IMR-90 (cell line): Measurements from ENCODE around the gene ARHGEF16. TPM values are rescaled to one million over a fixed set of nuclear protein-coding genes. Genes with fewer than 3 reads are reported as not detected.

Source experiments
- ATAC-seq: fragments of 200-7000 bp; cut with Tn5 transposase; 2 replicates; pipeline ENCODE4 v1.9.1; 2020; ENCODE audit warnings: low read depth, mild to moderate bottlenecking, moderate library complexity
- BruUV-seq: library from RNA; stranded (reverse); fragments of 400-500 nt; replicated peaks from 2 replicates; lab custom pipeline; 2021; lab: Mats Ljungman, UMichigan
- CTCF ChIA-PET: fragments of 300-600 bp; formaldehyde crosslinking; extraction: SDS; loops from one replicate; lab custom pipeline; 2021; ENCODE audit warnings: antibody characterized with exemption; lab: Yijun Ruan, JAX
- POLR2A ChIA-PET: fragments of 300-600 bp; sonication (Branson Sonifier 250); formaldehyde crosslinking; loops from one replicate; lab custom pipeline; 2022; ENCODE audit warnings: antibody characterized with exemption; ENCODE audit not compliant: unreplicated experiment; lab: Charles Lee
- DNase-seq: peaks from one replicate; pipeline ENCODE4 v3.0.0; 2013
- H2AFZ ChIP-seq: replicated peaks from 2 replicates; pipeline ENCODE3; 2013; ENCODE audit warnings: low read length, mild to moderate bottlenecking; ENCODE audit not compliant: poor library complexity
- H2AK5ac ChIP-seq: 2 replicates; pipeline ENCODE4 v1.6.1; 2013; ENCODE audit warnings: low read depth, low read length, inconsistent platforms
- H2AK9ac ChIP-seq: replicated peaks from 2 replicates; pipeline ENCODE3; 2013; ENCODE audit warnings: mild to moderate bottlenecking, low read depth, low read length, moderate library complexity; ENCODE audit not compliant: poor library complexity
- H2BK120ac ChIP-seq: 2 replicates; pipeline ENCODE4 v1.6.1; 2013; ENCODE audit warnings: low read depth, low read length, inconsistent platforms
- H2BK15ac ChIP-seq: 3 replicates; pipeline ENCODE4 v1.6.1; 2013; ENCODE audit warnings: low read depth, low read length, inconsistent platforms
- H2BK20ac ChIP-seq: 2 replicates; pipeline ENCODE4 v1.6.1; 2013; ENCODE audit warnings: low read depth, mild to moderate bottlenecking, inconsistent platforms, low read length, moderate library complexity
- H2BK5ac ChIP-seq: 2 replicates; pipeline ENCODE4 v1.6.1; 2013; ENCODE audit warnings: mild to moderate bottlenecking, low read depth, low read length, inconsistent platforms; ENCODE audit not compliant: poor library complexity, severe bottlenecking
- H3K14ac ChIP-seq: replicated peaks from 2 replicates; pipeline ENCODE4 v1.6.1; 2013; ENCODE audit warnings: low read depth, low read length, inconsistent platforms
- H3K18ac ChIP-seq: 2 replicates; pipeline ENCODE4 v1.6.1; 2013; ENCODE audit warnings: low read depth, low read length, control low read depth
- H3K23ac ChIP-seq: 2 replicates; pipeline ENCODE4 v1.6.1; 2013; ENCODE audit warnings: low read depth, low read length, inconsistent platforms
- H3K27ac ChIP-seq: 2 replicates; pipeline ENCODE4 v1.5.1; 2013; ENCODE audit warnings: mild to moderate bottlenecking, control low read depth, low read length; ENCODE audit not compliant: insufficient read depth
- H3K27me3 ChIP-seq: 2 replicates; pipeline ENCODE4 v1.6.1; 2013; ENCODE audit warnings: low read length; ENCODE audit not compliant: control insufficient read depth, insufficient read depth
- H3K36me3 ChIP-seq: 2 replicates; pipeline ENCODE4 v1.6.1; 2013; ENCODE audit warnings: low read length, mixed read lengths; ENCODE audit not compliant: control insufficient read depth, insufficient read depth
- H3K4ac ChIP-seq: 2 replicates; pipeline ENCODE4 v1.6.1; 2013; ENCODE audit warnings: low read depth, low read length, inconsistent platforms
- H3K4me1 ChIP-seq: 2 replicates; pipeline ENCODE4 v1.6.1; 2013; ENCODE audit warnings: low read length, mixed read lengths; ENCODE audit not compliant: control insufficient read depth, insufficient read depth
- H3K4me2 ChIP-seq: 2 replicates; pipeline ENCODE4 v1.6.1; 2013; ENCODE audit warnings: low read depth, mild to moderate bottlenecking, control low read depth, low read length, moderate library complexity
- H3K4me3 ChIP-seq: 2 replicates; pipeline ENCODE4 v1.5.1; 2013; ENCODE audit warnings: low read depth, mild to moderate bottlenecking, control low read depth, low read length, moderate library complexity; ENCODE audit not compliant: insufficient read depth
- H3K56ac ChIP-seq: 2 replicates; pipeline ENCODE4 v1.6.1; 2013; ENCODE audit warnings: low read length, inconsistent platforms; ENCODE audit not compliant: insufficient read depth; ENCODE audit errors: extremely low read depth
- H3K79me1 ChIP-seq, 2 experiments: 2 replicates each; pipeline ENCODE4 v1.6.1; 2013; ENCODE audit warnings: low read length in 2 of 2, inconsistent platforms in 1 of 2, low read depth in 1 of 2
- H3K9ac ChIP-seq: 2 replicates; pipeline ENCODE4 v1.6.1; 2013; ENCODE audit warnings: low read depth, low read length, control low read depth
- H3K9me1 ChIP-seq: 2 replicates; pipeline ENCODE4 v1.6.1; 2013; ENCODE audit warnings: low read length, inconsistent platforms; ENCODE audit not compliant: insufficient read depth
- H3K9me3 ChIP-seq: 2 replicates; pipeline ENCODE4 v1.6.1; 2013; ENCODE audit warnings: low read length; ENCODE audit not compliant: control insufficient read depth, insufficient read depth
- H4K20me1 ChIP-seq: 2 replicates; pipeline ENCODE4 v1.6.1; 2013; ENCODE audit warnings: low read length, inconsistent platforms; ENCODE audit not compliant: insufficient read depth
- H4K5ac ChIP-seq: 2 replicates; pipeline ENCODE4 v1.6.1; 2013; ENCODE audit warnings: mild to moderate bottlenecking, low read depth, low read length, control low read depth
- H4K8ac ChIP-seq, 2 experiments: 2 replicates each; pipeline ENCODE4 v1.6.1; 2013; ENCODE audit warnings: low read depth in 2 of 2, low read length in 2 of 2, control low read depth in 1 of 2, inconsistent platforms in 1 of 2
- H4K91ac ChIP-seq: 2 replicates; pipeline ENCODE4 v1.6.1; 2013; ENCODE audit warnings: low read depth, low read length, inconsistent platforms; ENCODE audit not compliant: insufficient read depth
- RAD21 ChIP-seq: IDR thresholded peaks from 2 replicates; pipeline ENCODE4 v1.6.1; 2012; ENCODE audit warnings: low read length, improper control_type of control experiment
- WGBS, 2 experiments: methylation state at CpG; one replicate each; pipeline versions ENCODE4 v1.1.5 to v1.1.7; 2013; ENCODE audit warnings: missing lambda C conversion rate in 2 of 2; ENCODE audit not compliant: insufficient read length in 1 of 2; ENCODE audit errors: extremely low coverage in 2 of 2; 5-methylcytosine and 5-hydroxymethylcytosine counted together
- dilution Hi-C: fragments of 300-500 bp; cut with HindIII; formaldehyde crosslinking; loops from one replicate; pipeline ENCODE4 v1.14.3; 2018; ENCODE audit warnings: low sequenced_read_pairs; ENCODE audit not compliant: unreplicated experiment
- in situ Hi-C: fragments of 300-500 bp; cut with MboI; formaldehyde crosslinking; loops from 3 replicates; pipeline ENCODE4 v1.14.3; 2019; ENCODE audit warnings: low sequenced_read_pairs, inconsistent platforms, mixed read lengths
- intact Hi-C: fragments of 100-400 bp; cut with micrococcal nuclease; formaldehyde crosslinking; loops from 2 replicates; pipeline ENCODE4 v1.10.0; 2022
- polyA plus RNA-seq, 3 experiments: library from polyadenylated mRNA; depleted of rRNA; stranded (reverse); fragments of >200 nt; gene quantifications; 2 replicates each; pipeline ENCODE4 v1.2.3, GENCODE V29; 2012; ENCODE audit warnings: low replicate concordance in 1 of 3
- total RNA-seq: library from RNA; depleted of rRNA; stranded (reverse); fragments of >200 nt; gene quantifications from 2 replicates; pipeline ENCODE4 v1.2.3, GENCODE V29; 2012

Gene ARHGEF16
- total and polyA plus RNA-seq, 2 of the 4 experiments (the other 2 are of a cell fraction), result 0.18 to 0.39 TPM

DNA sequence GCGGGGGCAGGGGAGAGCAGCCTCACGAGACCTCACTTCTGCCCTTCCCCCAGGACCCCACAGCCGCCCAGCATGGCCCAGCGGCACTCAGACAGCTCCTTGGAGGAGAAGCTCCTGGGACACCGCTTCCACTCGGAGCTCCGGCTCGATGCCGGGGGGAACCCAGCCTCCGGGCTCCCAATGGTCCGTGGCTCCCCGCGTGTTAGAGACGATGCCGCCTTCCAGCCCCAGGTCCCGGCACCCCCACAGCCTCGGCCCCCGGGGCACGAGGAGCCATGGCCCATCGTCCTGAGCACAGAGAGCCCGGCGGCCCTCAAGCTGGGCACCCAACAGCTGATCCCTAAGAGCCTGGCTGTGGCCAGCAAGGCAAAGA is 8.5 kb downstream of the ARHGEF16 start:
- Histone ChIP-seq H3K27me3 (peaks cover 15% of the 10 kb centered on the region), H2BK120ac (no peak overlapping the region), H2BK20ac (no peak overlapping the region), H3K23ac (no peak overlapping the region), H4K8ac (no peak overlapping the region), H3K4me1 (no peaks in the 10 kb centered on the region), H3K14ac (no peak overlapping the region), H4K5ac (no peak overlapping the region), H2AFZ (no peak overlapping the region), H3K79me1 (no peaks in the 10 kb centered on the region), H2AK9ac (no peak overlapping the region), H2BK5ac (no peak overlapping the region), H2AK5ac (no peak overlapping the region), H3K4ac (no peak overlapping the region), H4K91ac (no peak overlapping the region), H3K9ac (no peak overlapping the region), H3K4me2 (no peak overlapping the region), H3K9me3 (no peaks in the 10 kb centered on the region), H3K56ac (no peak overlapping the region), H3K18ac (no peak overlapping the region), H3K4me3 (no peak overlapping the region), H2BK15ac (no peak overlapping the region), H3K36me3 (no peaks in the 10 kb centered on the region), H4K20me1 (no peaks in the 10 kb centered on the region), H3K9me1 (no peaks in the 10 kb centered on the region), H3K27ac (no peak overlapping the region)
- no TSS peak for BruUV-seq
- dilution Hi-C loops (no loop called here), in situ Hi-C loops (no loop called here), intact Hi-C loops (no loop called here)
- no peak for DNase-seq
- TF ChIP-seq RAD21, result no peak
- ChIA-PET POLR2A (no interaction called here), CTCF (interaction anchor here (2.1 kb wide), 1 partner anchor 10 kb away, joined by 8 read pairs; no protein-coding TSS in a partner anchor)
- no peak for ATAC-seq
- WGBS, 2 experiments, result 81% methylated on average over 8 of the region's 22 CpGs; no CpG with 5 or more reads in 1 of the 2 experiments
